H9 (cell line): Measurements from ENCODE around the gene RANBP3. TPM values are rescaled to one million over a fixed set of nuclear protein-coding genes. Genes with fewer than 3 reads are reported as not detected.

Source experiments
- DNase-seq: peaks from one replicate; pipeline ENCODE4 v3.0.0-alpha.2; 2017
- H2AFZ ChIP-seq: one replicate; pipeline ENCODE4 v1.6.1; 2013; ENCODE audit warnings: mild to moderate bottlenecking, low read length, control low read depth, moderate library complexity
- H2AK5ac ChIP-seq: 2 replicates; pipeline ENCODE4 v1.6.1; 2013; ENCODE audit warnings: low read length, control low read depth, mixed read lengths; ENCODE audit not compliant: insufficient read length
- H2BK120ac ChIP-seq: one replicate; pipeline ENCODE4 v1.6.1; 2013; ENCODE audit warnings: low read depth, mild to moderate bottlenecking, low read length, control low read depth, inconsistent platforms; ENCODE audit not compliant: poor library complexity, severe bottlenecking
- H2BK12ac ChIP-seq: 2 replicates; pipeline ENCODE4 v1.6.1; 2013; ENCODE audit warnings: low read length, control low read depth, mixed read lengths, low read depth; ENCODE audit not compliant: insufficient read length
- H2BK15ac ChIP-seq: 2 replicates; pipeline ENCODE4 v1.6.1; 2013; ENCODE audit warnings: low read depth, low read length, control low read depth
- H2BK20ac ChIP-seq: one replicate; pipeline ENCODE4 v1.6.1; 2013; ENCODE audit warnings: low read depth, mild to moderate bottlenecking, low read length, control low read depth, inconsistent platforms; ENCODE audit not compliant: poor library complexity, severe bottlenecking
- H2BK5ac ChIP-seq: 2 replicates; pipeline ENCODE4 v1.6.1; 2013; ENCODE audit warnings: low read length, control low read depth, mixed read lengths; ENCODE audit not compliant: insufficient read length
- H3K14ac ChIP-seq: 2 replicates; pipeline ENCODE4 v1.6.1; 2013; ENCODE audit warnings: low read length, control low read depth; ENCODE audit not compliant: insufficient read depth
- H3K18ac ChIP-seq: 2 replicates; pipeline ENCODE4 v1.6.1; 2013; ENCODE audit warnings: low read depth, mild to moderate bottlenecking, mixed read lengths, low read length, control low read depth; ENCODE audit not compliant: insufficient read length
- H3K23ac ChIP-seq: 2 replicates; pipeline ENCODE4 v1.6.1; 2013; ENCODE audit warnings: low read length, control low read depth, mixed read lengths, low read depth; ENCODE audit not compliant: insufficient read length
- H3K23me2 ChIP-seq: 2 replicates; pipeline ENCODE4 v1.6.1; 2013; ENCODE audit warnings: low read depth, mild to moderate bottlenecking, mixed read lengths, low read length, control low read depth; ENCODE audit not compliant: insufficient read length, poor library complexity, severe bottlenecking
- H3K27ac ChIP-seq: 2 replicates; pipeline ENCODE4 v1.5.1; 2013; ENCODE audit warnings: low read length, control low read depth, mixed read lengths, low read depth; ENCODE audit not compliant: insufficient read length
- H3K27me3 ChIP-seq: 2 replicates; pipeline ENCODE4 v1.6.1; 2013; ENCODE audit warnings: low read length, control low read depth, inconsistent platforms; ENCODE audit not compliant: insufficient read depth
- H3K4ac ChIP-seq: 2 replicates; pipeline ENCODE4 v1.6.1; 2013; ENCODE audit warnings: low read depth, mild to moderate bottlenecking, control low read depth, inconsistent platforms, low read length, moderate library complexity
- H3K4me1 ChIP-seq: 2 replicates; pipeline ENCODE4 v1.6.1; 2013; ENCODE audit warnings: low read length, control low read depth, inconsistent platforms; ENCODE audit not compliant: insufficient read depth
- H3K4me2 ChIP-seq: 2 replicates; pipeline ENCODE4 v1.6.1; 2013; ENCODE audit warnings: low read length, control low read depth, mixed read lengths; ENCODE audit not compliant: insufficient read length, insufficient read depth
- H3K56ac ChIP-seq: 2 replicates; pipeline ENCODE4 v1.6.1; 2013; ENCODE audit warnings: low read depth, mild to moderate bottlenecking, mixed read lengths, low read length, control low read depth; ENCODE audit not compliant: insufficient read length
- H3K79me1 ChIP-seq: 2 replicates; pipeline ENCODE4 v1.6.1; 2013; ENCODE audit warnings: low read depth, mild to moderate bottlenecking, moderate library complexity, low read length, control low read depth, inconsistent platforms; ENCODE audit not compliant: insufficient read depth, poor library complexity, severe bottlenecking
- H3K79me2 ChIP-seq: 2 replicates; pipeline ENCODE4 v1.6.1; 2013; ENCODE audit warnings: low read length, control low read depth, inconsistent platforms; ENCODE audit not compliant: insufficient read depth
- H3K9ac ChIP-seq: 2 replicates; pipeline ENCODE4 v1.6.1; 2013; ENCODE audit warnings: low read length, control low read depth, mixed read lengths; ENCODE audit not compliant: insufficient read length; ENCODE audit errors: extremely low read depth
- H3K9me3 ChIP-seq: one replicate; pipeline ENCODE4 v1.6.1; 2013; ENCODE audit warnings: low read depth, low read length, inconsistent platforms; ENCODE audit not compliant: control insufficient read depth
- H3T11ph ChIP-seq: one replicate; pipeline ENCODE4 v1.6.1; 2013; ENCODE audit warnings: mild to moderate bottlenecking, low read length, control low read depth, inconsistent platforms
- H4K20me1 ChIP-seq: one replicate; pipeline ENCODE4 v1.6.1; 2013; ENCODE audit not compliant: control insufficient read depth, insufficient read length, insufficient read depth
- H4K5ac ChIP-seq: 2 replicates; pipeline ENCODE4 v1.6.1; 2013; ENCODE audit warnings: low read depth, mild to moderate bottlenecking, mixed read lengths, low read length, control low read depth; ENCODE audit not compliant: insufficient read length
- H4K8ac ChIP-seq: replicated peaks from 2 replicates; pipeline ENCODE4 v1.6.1; 2013; ENCODE audit warnings: low read length, control low read depth, mixed read lengths, low read depth; ENCODE audit not compliant: insufficient read length
- H4K91ac ChIP-seq: 2 replicates; pipeline ENCODE4 v1.6.1; 2013; ENCODE audit warnings: low read depth, mild to moderate bottlenecking, moderate library complexity, mixed read lengths, low read length, control low read depth; ENCODE audit not compliant: insufficient read length
- H3K27ac Mint-ChIP-seq, 3 experiments: 2 replicates in 2 of 3; 3 replicates in 1 of 3; pipeline ENCODE4 v1.8.0; 2020 to 2021; ENCODE audit warnings: mixed read lengths in 3 of 3, mild to moderate bottlenecking in 1 of 3, moderate library complexity in 1 of 3
- H3K27me3 Mint-ChIP-seq: 2 replicates; pipeline ENCODE4 v1.8.0; 2021; ENCODE audit warnings: low read depth, mild to moderate bottlenecking, moderate library complexity, mixed read lengths
- H3K36me3 Mint-ChIP-seq, 3 experiments: 2 replicates in 2 of 3; 3 replicates in 1 of 3; pipeline ENCODE4 v1.8.0; 2020 to 2021; ENCODE audit warnings: low read depth in 3 of 3, mixed read lengths in 3 of 3; ENCODE audit not compliant: insufficient read depth in 1 of 3
- H3K4me1 Mint-ChIP-seq, 2 experiments: 2 replicates each; pipeline ENCODE4 v1.8.0; 2020; ENCODE audit warnings: mixed read lengths in 2 of 2
- H3K4me3 Mint-ChIP-seq, 2 experiments: 2 replicates in 1 of 2; 3 replicates in 1 of 2; pipeline ENCODE4 v1.8.0; 2020 to 2021; ENCODE audit warnings: mild to moderate bottlenecking in 2 of 2, mixed read lengths in 2 of 2, moderate library complexity in 1 of 2
- H3K9me3 Mint-ChIP-seq, 2 experiments: 2 replicates in 1 of 2; 3 replicates in 1 of 2; pipeline ENCODE4 v1.8.0; 2020; ENCODE audit warnings: mild to moderate bottlenecking in 2 of 2, mixed read lengths in 2 of 2, moderate library complexity in 1 of 2
- WGBS: extraction: QIAGEN DNeasy Blood & Tissue Kit; methylation state at CpG from one replicate; pipeline ENCODE4 v1.1.7; 2013; ENCODE audit warnings: missing lambda C conversion rate, low lambda C conversion rate, mixed read lengths; ENCODE audit not compliant: insufficient read length; ENCODE audit errors: extremely low coverage; 5-methylcytosine and 5-hydroxymethylcytosine counted together
- total RNA-seq: library from RNA; stranded (reverse); gene quantifications from 2 replicates; pipeline ENCODE4 v1.2.1, GENCODE V29; 2021
- TF ChIP-seq, protein P1 (sequence below): fragments of 200-600 bp; sonication (generic); conservative IDR thresholded peaks from 3 replicates; pipeline ENCODE4 v1.8.0; 2021; ENCODE audit warnings: antibody characterized with exemption, mild to moderate bottlenecking

The RANBP3 gene
- total RNA-seq, 1 experiment from 2014 or later, result 86.5 TPM

DNA sequence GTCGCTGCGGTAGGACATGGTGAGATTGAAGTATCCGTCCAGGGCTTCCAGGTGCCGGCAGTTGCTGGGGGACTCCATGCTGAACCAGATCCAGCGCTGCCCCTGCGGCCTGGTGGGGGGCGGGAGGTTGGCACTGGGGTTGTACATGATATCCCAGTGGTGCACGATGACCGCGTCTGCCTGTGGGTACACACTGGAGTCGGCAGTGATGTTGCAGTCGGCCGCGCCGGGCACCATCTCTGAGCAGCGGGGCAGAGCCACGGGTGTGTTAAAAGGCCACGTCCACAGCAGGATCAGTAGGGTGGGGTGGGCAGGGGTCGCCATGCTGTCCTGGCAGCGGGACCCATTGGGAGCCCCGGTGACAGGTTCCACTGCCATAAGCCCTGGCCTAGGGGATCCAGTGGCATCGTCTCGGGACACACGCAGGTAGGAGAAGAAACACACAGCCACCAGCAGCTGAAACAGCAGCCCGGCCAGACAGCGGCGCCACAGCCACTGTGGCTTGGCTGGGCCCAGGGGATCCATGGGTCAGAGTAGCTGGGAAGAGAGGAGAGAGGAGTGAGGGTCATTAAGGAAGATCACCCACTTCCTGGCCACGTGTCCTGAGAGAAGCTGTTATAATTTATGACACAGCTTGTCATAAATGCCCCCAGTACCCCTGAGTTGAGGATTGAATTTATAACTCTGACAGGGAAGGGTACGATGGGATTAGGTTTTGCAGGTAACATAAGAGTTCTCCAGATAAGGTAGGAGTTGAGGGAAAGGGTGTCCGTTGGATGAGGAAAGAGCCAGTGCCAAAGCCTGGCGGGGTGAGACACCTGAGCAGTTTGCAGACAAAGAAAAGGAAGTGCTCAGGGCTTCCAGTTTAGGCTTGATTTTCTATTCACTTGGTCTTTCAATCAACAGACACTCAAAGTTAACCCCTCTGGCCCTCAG lies 110.5 kb downstream of the RANBP3 start:
- Histone ChIP-seq H3K4me1 (no peaks in the 10 kb centered on the region), H3K23ac (no peak overlapping the region), H3K56ac (no peak overlapping the region), H3K4ac (no peak overlapping the region), H2BK15ac (no peak overlapping the region), H3T11ph (no peak overlapping the region), H2BK5ac (no peak overlapping the region), H4K8ac (no peak overlapping the region), H3K79me2 (no peaks in the 10 kb centered on the region), H3K18ac (no peak overlapping the region), H3K9ac (no peak overlapping the region), H3K14ac (no peak overlapping the region; the same call in 1 of the 2 replicates), H2AFZ (no peak overlapping the region), H3K79me1 (no peaks in the 10 kb centered on the region), H4K5ac (no peak overlapping the region), H4K20me1 (no peaks in the 10 kb centered on the region), H4K91ac (no peak overlapping the region), H3K27ac (no peak overlapping the region), H2BK20ac (no peak overlapping the region), H3K9me3 (no peaks in the 10 kb centered on the region), H2BK120ac (no peak overlapping the region), H2AK5ac (no peak overlapping the region), H3K4me2 (no peak overlapping the region), H2BK12ac (no peak overlapping the region), H3K27me3 (no peaks in the 10 kb centered on the region), H3K23me2 (no peaks in the 10 kb centered on the region)
- peak overlapping the region in 1 of 2 experiments; percentile 58; a peak in 1 of 5 replicates for H3K4me3 Mint-ChIP-seq
- no peak for DNase-seq
- no peak overlapping the region for H3K27ac Mint-ChIP-seq
- WGBS, result no CpG with 5 or more reads among the region's 31 CpGs
- no peaks in the 10 kb centered on the region; a peak in 1 of 4 replicates for H3K4me1 Mint-ChIP-seq
- H3K36me3 Mint-ChIP-seq, result no peaks in the 10 kb centered on the region
- H3K27me3 Mint-ChIP-seq, result peaks cover 23% of the 10 kb centered on the region
- TF ChIP-seq, protein P1, sequence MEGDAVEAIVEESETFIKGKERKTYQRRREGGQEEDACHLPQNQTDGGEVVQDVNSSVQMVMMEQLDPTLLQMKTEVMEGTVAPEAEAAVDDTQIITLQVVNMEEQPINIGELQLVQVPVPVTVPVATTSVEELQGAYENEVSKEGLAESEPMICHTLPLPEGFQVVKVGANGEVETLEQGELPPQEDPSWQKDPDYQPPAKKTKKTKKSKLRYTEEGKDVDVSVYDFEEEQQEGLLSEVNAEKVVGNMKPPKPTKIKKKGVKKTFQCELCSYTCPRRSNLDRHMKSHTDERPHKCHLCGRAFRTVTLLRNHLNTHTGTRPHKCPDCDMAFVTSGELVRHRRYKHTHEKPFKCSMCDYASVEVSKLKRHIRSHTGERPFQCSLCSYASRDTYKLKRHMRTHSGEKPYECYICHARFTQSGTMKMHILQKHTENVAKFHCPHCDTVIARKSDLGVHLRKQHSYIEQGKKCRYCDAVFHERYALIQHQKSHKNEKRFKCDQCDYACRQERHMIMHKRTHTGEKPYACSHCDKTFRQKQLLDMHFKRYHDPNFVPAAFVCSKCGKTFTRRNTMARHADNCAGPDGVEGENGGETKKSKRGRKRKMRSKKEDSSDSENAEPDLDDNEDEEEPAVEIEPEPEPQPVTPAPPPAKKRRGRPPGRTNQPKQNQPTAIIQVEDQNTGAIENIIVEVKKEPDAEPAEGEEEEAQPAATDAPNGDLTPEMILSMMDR, result no peak
- no peaks in the 10 kb centered on the region for H3K9me3 Mint-ChIP-seq

Other genes with a start within 250 kb of the RANBP3 start
- 7.1 and 8.1 TPM in 2 replicates for gene PRR22, start 193.4 kb downstream of the RANBP3 start, total RNA-seq
- 61.8 and 67.0 TPM in 2 replicates for gene DUS3L, start 187.0 kb downstream of the RANBP3 start, total RNA-seq
- 4.5 and 4.6 TPM in 2 replicates for gene NRTN, start 173.1 kb downstream of the RANBP3 start, total RNA-seq
- 0.13 TPM in 1 of 2 replicates, not detected in the other for gene FUT6, start 138.4 kb downstream of the RANBP3 start, total RNA-seq
- gene FUT3, start 126.7 kb downstream of the RANBP3 start, total RNA-seq, result not detected in 2 replicates
- not detected in 2 replicates for gene FUT5, start 107.6 kb downstream of the RANBP3 start, total RNA-seq
- 282 TPM in 2 replicates for gene NDUFA11, start 74.3 kb downstream of the RANBP3 start, total RNA-seq
- gene VMAC, start 73.3 kb downstream of the RANBP3 start, total RNA-seq, result 1.9 and 2.2 TPM in 2 replicates
- gene CAPS, start 63.9 kb downstream of the RANBP3 start, total RNA-seq, result 2.3 and 2.5 TPM in 2 replicates
- gene RFX2, start 132.4 kb upstream of the RANBP3 start, total RNA-seq, result 2.9 and 3.7 TPM in 2 replicates
- not detected in 2 replicates for gene ACSBG2, start 157.5 kb upstream of the RANBP3 start, total RNA-seq